ENCODE measurements around the gene HDAC5.
"Not testable (repeated sequence)": the region's sequence is repeated elsewhere in the genome, so short reads cannot be mapped to it uniquely, and the experiment has no call there.

Gene HDAC5

GRCh38 chr17:44120851-44121605 is 2.4 kb downstream of the HDAC5 start:
- H3K4me3 ChIP-seq (ENCODE audit: low read length, poor library complexity, severe bottlenecking): peak overlapping the region; percentile 79
- peaks cover 68% of the 10 kb centered on the region for H3K79me2 ChIP-seq (ENCODE audit: insufficient read depth, low read length)

GRCh38 chr17:44120281-44120680 is 3.2 kb downstream of the HDAC5 start:
- Histone ChIP-seq H3K4me1 (ENCODE audit: insufficient read depth, low read length, poor library complexity, severe bottlenecking) (peaks cover 53% of the 10 kb centered on the region), H3K79me2 (ENCODE audit: insufficient read depth, low read length) (peaks cover 68% of the 10 kb centered on the region), H3K4me2 (ENCODE audit: low read depth, low read length, poor library complexity, severe bottlenecking) (peak overlapping the region; percentile 48), H4K20me1 (ENCODE audit: insufficient read depth, low read length, poor library complexity, severe bottlenecking) (peaks cover 35% of the 10 kb centered on the region), H3K9ac (ENCODE audit: low read depth, low read length, poor library complexity, severe bottlenecking) (peak overlapping the region; percentile 26)
- not testable (repeated sequence) for H2AFZ ChIP-seq (ENCODE audit: low read length); H3F3A ChIP-seq (ENCODE audit: low read depth); H3K27me3 ChIP-seq (ENCODE audit: insufficient read depth, low read length, poor library complexity, severe bottlenecking); H3K9me2 ChIP-seq (replicated peaks; ENCODE audit: low read depth, low read length); H3K4me3 ChIP-seq (ENCODE audit: low read length, poor library complexity, severe bottlenecking); H3K36me3 ChIP-seq (ENCODE audit: insufficient read depth, low read length); H3K9me3 ChIP-seq (ENCODE audit: insufficient read depth, low read depth, low read length)

More at GRCh38 chr17:44120851-44121605, 2.4 kb downstream of the HDAC5 start:
- no peaks in the 10 kb centered on the region for H3K9me2 ChIP-seq (replicated peaks; ENCODE audit: low read depth, low read length)
- H2AFZ ChIP-seq (ENCODE audit: low read length): no peak overlapping the region
- no peaks in the 10 kb centered on the region for H3K27me3 ChIP-seq (ENCODE audit: insufficient read depth, low read length, poor library complexity, severe bottlenecking)
- H3K9ac ChIP-seq (ENCODE audit: low read depth, low read length, poor library complexity, severe bottlenecking): peak overlapping the region; percentile 79
- no peaks in the 10 kb centered on the region for H3F3A ChIP-seq (ENCODE audit: low read depth)
- H4K20me1 ChIP-seq (ENCODE audit: insufficient read depth, low read length, poor library complexity, severe bottlenecking): peaks cover 30% of the 10 kb centered on the region
- H3K9me3 ChIP-seq (ENCODE audit: insufficient read depth, low read depth, low read length): no peaks in the 10 kb centered on the region
- no peaks in the 10 kb centered on the region for H3K36me3 ChIP-seq (ENCODE audit: insufficient read depth, low read length)
- no peak for TF ChIP-seq EZH2phosphoT487 (IDR thresholded peaks at IDR 0.05; ENCODE audit: borderline replicate concordance)
- no peak for TF ChIP-seq CTCF (conservative IDR thresholded peaks at IDR 0.05; ENCODE audit: low read length)
- peak overlapping the region; percentile 88 for H3K4me2 ChIP-seq (ENCODE audit: low read depth, low read length, poor library complexity, severe bottlenecking)
- peaks cover 47% of the 10 kb centered on the region for H3K4me1 ChIP-seq (ENCODE audit: insufficient read depth, low read length, poor library complexity, severe bottlenecking)

DNA sequence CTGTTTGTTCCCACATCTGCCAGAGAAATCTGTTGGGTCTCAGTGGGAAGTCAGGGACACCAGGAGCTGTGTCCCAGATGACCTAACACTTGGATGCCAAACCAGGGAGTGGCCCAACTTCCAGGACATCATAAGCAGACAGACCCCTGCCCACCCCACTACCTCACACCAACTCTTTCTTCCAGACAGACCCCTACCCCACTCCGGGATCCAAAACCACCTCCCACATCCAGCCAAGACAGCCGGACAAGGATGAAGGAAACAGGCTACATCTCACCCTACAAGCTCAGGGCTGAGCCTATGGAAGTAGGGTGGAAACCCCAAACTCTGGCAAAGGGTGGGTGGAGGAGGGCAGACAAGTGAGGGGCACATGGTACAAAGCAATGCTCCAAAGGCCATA is 3.6 kb downstream of the HDAC5 start:
- Histone ChIP-seq H3F3A (ENCODE audit: low read depth) (no peaks in the 10 kb centered on the region), H3K9me3 (ENCODE audit: insufficient read depth, low read depth, low read length) (no peaks in the 10 kb centered on the region), H3K4me3 (ENCODE audit: low read length, poor library complexity, severe bottlenecking) (no peak overlapping the region), H3K79me2 (ENCODE audit: insufficient read depth, low read length) (peaks cover 68% of the 10 kb centered on the region), H3K4me2 (ENCODE audit: low read depth, low read length, poor library complexity, severe bottlenecking) (peak overlapping the region; percentile 48), H3K36me3 (ENCODE audit: insufficient read depth, low read length) (no peaks in the 10 kb centered on the region), H3K27me3 (ENCODE audit: insufficient read depth, low read length, poor library complexity, severe bottlenecking) (no peaks in the 10 kb centered on the region), H3K9ac (ENCODE audit: low read depth, low read length, poor library complexity, severe bottlenecking) (peak overlapping the region; percentile 26), H4K20me1 (ENCODE audit: insufficient read depth, low read length, poor library complexity, severe bottlenecking) (peaks cover 36% of the 10 kb centered on the region), H3K9me2 (replicated peaks; ENCODE audit: low read depth, low read length) (no peaks in the 10 kb centered on the region), H2AFZ (ENCODE audit: low read length) (no peak overlapping the region), H3K4me1 (ENCODE audit: insufficient read depth, low read length, poor library complexity, severe bottlenecking) (peaks cover 58% of the 10 kb centered on the region)
- TF ChIP-seq CTCF (conservative IDR thresholded peaks at IDR 0.05; ENCODE audit: low read length) (no peak), EZH2phosphoT487 (IDR thresholded peaks at IDR 0.05; ENCODE audit: borderline replicate concordance) (no peak)

- Histone ChIP-seq H3F3A (ENCODE audit: low read depth) (no peaks in the 10 kb centered on the region), H4K20me1 (ENCODE audit: insufficient read depth, low read length, poor library complexity, severe bottlenecking) (peaks cover 36% of the 10 kb centered on the region), H2AFZ (ENCODE audit: low read length) (no peak overlapping the region), H3K9ac (ENCODE audit: low read depth, low read length, poor library complexity, severe bottlenecking) (peak overlapping the region; percentile 26), H3K4me2 (ENCODE audit: low read depth, low read length, poor library complexity, severe bottlenecking) (peak overlapping the region; percentile 48), H3K79me2 (ENCODE audit: insufficient read depth, low read length) (peaks cover 69% of the 10 kb centered on the region), H3K9me3 (ENCODE audit: insufficient read depth, low read depth, low read length) (no peaks in the 10 kb centered on the region), H3K36me3 (ENCODE audit: insufficient read depth, low read length) (no peaks in the 10 kb centered on the region), H3K9me2 (replicated peaks; ENCODE audit: low read depth, low read length) (no peaks in the 10 kb centered on the region), H3K4me3 (ENCODE audit: low read length, poor library complexity, severe bottlenecking) (no peak overlapping the region), H3K27me3 (ENCODE audit: insufficient read depth, low read length, poor library complexity, severe bottlenecking) (no peaks in the 10 kb centered on the region), H3K4me1 (ENCODE audit: insufficient read depth, low read length, poor library complexity, severe bottlenecking) (peaks cover 54% of the 10 kb centered on the region)
- TF ChIP-seq CTCF (conservative IDR thresholded peaks at IDR 0.05; ENCODE audit: low read length) (no peak), EZH2phosphoT487 (IDR thresholded peaks at IDR 0.05; ENCODE audit: borderline replicate concordance) (no peak)
Observed at GRCh38 chr17:44119062-44119461, 4.4 kb downstream of the HDAC5 start.

Data from Loucy (cell line).